HG03469 (cell line): ENCODE results near the gene TUT1.

Experiments
- ATAC-seq: cut with Tn5 transposase; IDR thresholded peaks from one replicate; pipeline ENCODE4 v1.9.1; 2021; ENCODE audit warnings: mild to moderate bottlenecking, moderate library complexity, moderate number of reproducible peaks; ENCODE audit not compliant: unreplicated experiment

TUT1 gene

GRCh38 chr11:62542750-62543567 is 48.4 kb downstream of the TUT1 start:
- no peak for ATAC-seq

- no peak for ATAC-seq
These were observed 49.1 kb downstream of the TUT1 start for GRCh38 chr11:62542111-62542745.

- ATAC-seq: no peak
These were observed 50.3 kb downstream of the TUT1 start for GRCh38 chr11:62540804-62541701.

GRCh38 chr11:62539238-62539925 is 51.9 kb downstream of the TUT1 start:
- ATAC-seq: no peak

GRCh38 chr11:62538470-62539237 is 52.7 kb downstream of the TUT1 start:
- no peak for ATAC-seq

GRCh38 chr11:62536301-62536957 is 54.9 kb downstream of the TUT1 start:
- ATAC-seq: no peak

- no peak for ATAC-seq
These were observed 55.5 kb downstream of the TUT1 start for GRCh38 chr11:62535802-62536201.

- ATAC-seq: no peak
These were observed 56.4 kb downstream of the TUT1 start for GRCh38 chr11:62534779-62535545.

- no peak for ATAC-seq
These were observed 59.2 kb downstream of the TUT1 start for GRCh38 chr11:62532096-62532495.
